Lower lobe of right lung (tissue), 2 donors: Measurements from ENCODE around the gene NFATC2. TPM values are rescaled to one million over a fixed set of nuclear protein-coding genes. Genes with fewer than 3 reads are reported as not detected.

ENCODE experiments used
- ATAC-seq, 2 donors: fragments of 200-7000 bp; cut with Tn5 transposase; one replicate each; pipeline ENCODE4 v1.9.1; 2020 to 2022; ENCODE audit warnings: mild to moderate bottlenecking in 2 of 2, moderate library complexity in 2 of 2
- DNase-seq: peaks from one replicate; pipeline ENCODE4 v3.0.0-alpha.2; 2020
- H3K27ac ChIP-seq: fragments of 200-600 bp; one replicate; pipeline ENCODE4 v1.8.0; 2022
- H3K27me3 ChIP-seq: fragments of 200-600 bp; one replicate; pipeline ENCODE4 v1.8.0; 2022; ENCODE audit warnings: low read depth
- H3K36me3 ChIP-seq: fragments of 200-600 bp; one replicate; pipeline ENCODE4 v1.8.0; 2022; ENCODE audit warnings: mild to moderate bottlenecking
- H3K4me1 ChIP-seq: fragments of 200-600 bp; one replicate; pipeline ENCODE4 v1.8.0; 2022
- H3K4me3 ChIP-seq: fragments of 200-600 bp; one replicate; pipeline ENCODE4 v1.8.0; 2022; ENCODE audit warnings: mild to moderate bottlenecking
- H3K9me3 ChIP-seq: fragments of 200-600 bp; one replicate; pipeline ENCODE4 v1.8.0; 2022
- intact Hi-C: fragments of 100-400 bp; cut with DNase I; formaldehyde crosslinking; loops from one replicate; pipeline ENCODE4 v1.11.0; 2022
- total RNA-seq: library from RNA; stranded (reverse); fragmentation: NEBNext Ultra II Directional; extraction: Animal tissue kit (Norgen Biotek cat#: 25700); gene quantifications from one replicate; pipeline ENCODE4 v1.2.1, GENCODE V29; 2021
- TF ChIP-seq, protein P1 (sequence below): fragments of 200-600 bp; IDR thresholded peaks from one replicate; pipeline ENCODE4 v1.8.0; 2022; ENCODE audit warnings: antibody characterized with exemption, mild to moderate bottlenecking
- donor health status: DM: no; HTN: yes; CAD: no; lungs with severe emphysema.

Gene NFATC2
- total RNA-seq, 1 donor from 2014 or later: 6.6 TPM

DNA sequence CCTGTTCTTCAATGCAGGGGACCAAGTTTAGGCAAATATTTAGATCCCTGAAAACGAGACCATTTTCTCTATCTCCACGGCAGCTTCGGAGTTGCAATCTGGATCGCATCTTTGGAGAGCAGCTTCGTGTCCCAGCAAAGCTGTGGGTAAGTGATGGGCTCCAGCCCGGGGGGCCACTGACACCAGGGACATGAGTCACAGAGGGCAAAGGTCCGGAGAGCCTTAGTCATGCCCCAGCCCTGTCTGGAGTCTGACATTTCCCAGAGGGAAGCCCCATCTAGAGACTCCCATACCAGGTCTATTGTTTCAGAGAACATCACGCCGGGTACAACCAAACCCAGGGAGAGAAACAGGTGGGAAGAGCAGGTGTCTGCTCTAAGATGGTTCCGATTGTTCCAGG lies 95.9 kb downstream of the NFATC2 start:
- H3K9me3 ChIP-seq: no peaks in the 10 kb centered on the region
- H3K36me3 ChIP-seq: no peaks in the 10 kb centered on the region
- TF ChIP-seq, protein P1, sequence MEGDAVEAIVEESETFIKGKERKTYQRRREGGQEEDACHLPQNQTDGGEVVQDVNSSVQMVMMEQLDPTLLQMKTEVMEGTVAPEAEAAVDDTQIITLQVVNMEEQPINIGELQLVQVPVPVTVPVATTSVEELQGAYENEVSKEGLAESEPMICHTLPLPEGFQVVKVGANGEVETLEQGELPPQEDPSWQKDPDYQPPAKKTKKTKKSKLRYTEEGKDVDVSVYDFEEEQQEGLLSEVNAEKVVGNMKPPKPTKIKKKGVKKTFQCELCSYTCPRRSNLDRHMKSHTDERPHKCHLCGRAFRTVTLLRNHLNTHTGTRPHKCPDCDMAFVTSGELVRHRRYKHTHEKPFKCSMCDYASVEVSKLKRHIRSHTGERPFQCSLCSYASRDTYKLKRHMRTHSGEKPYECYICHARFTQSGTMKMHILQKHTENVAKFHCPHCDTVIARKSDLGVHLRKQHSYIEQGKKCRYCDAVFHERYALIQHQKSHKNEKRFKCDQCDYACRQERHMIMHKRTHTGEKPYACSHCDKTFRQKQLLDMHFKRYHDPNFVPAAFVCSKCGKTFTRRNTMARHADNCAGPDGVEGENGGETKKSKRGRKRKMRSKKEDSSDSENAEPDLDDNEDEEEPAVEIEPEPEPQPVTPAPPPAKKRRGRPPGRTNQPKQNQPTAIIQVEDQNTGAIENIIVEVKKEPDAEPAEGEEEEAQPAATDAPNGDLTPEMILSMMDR: no peak
- intact Hi-C loops: no loop called here
- ATAC-seq (peak; percentile 25 to 55), DNase-seq (no peak)
- no peaks in the 10 kb centered on the region for H3K27me3 ChIP-seq
- no peak overlapping the region for H3K27ac ChIP-seq
- H3K4me3 ChIP-seq: no peak overlapping the region
- no peaks in the 10 kb centered on the region for H3K4me1 ChIP-seq

DNA sequence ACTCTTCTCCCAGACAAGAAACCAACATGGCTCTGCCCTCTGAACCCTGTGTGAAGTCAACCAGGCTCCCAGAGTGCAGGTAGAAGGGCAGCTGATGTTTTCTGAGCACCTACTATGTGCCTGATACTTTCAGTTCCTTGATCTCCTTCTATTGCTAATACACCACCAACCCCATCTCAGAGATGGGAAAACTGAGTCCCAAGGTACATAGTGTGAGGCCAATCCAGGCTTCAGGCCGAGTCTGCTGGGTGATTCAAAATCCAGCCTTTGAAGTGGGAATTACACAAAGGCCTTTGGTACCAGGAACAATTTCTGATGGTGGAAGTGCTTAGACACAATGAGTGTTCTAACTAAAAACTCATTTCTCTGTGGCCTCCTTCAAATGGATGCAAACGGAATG lies 96.3 kb downstream of the NFATC2 start:
- Histone ChIP-seq H3K36me3 (no peaks in the 10 kb centered on the region), H3K4me3 (no peak overlapping the region), H3K4me1 (no peaks in the 10 kb centered on the region), H3K9me3 (no peaks in the 10 kb centered on the region), H3K27me3 (no peaks in the 10 kb centered on the region), H3K27ac (no peak overlapping the region)
- TF ChIP-seq, protein P1: no peak
- ATAC-seq (no peak), DNase-seq (no peak)
- intact Hi-C loops: no loop called here

DNA sequence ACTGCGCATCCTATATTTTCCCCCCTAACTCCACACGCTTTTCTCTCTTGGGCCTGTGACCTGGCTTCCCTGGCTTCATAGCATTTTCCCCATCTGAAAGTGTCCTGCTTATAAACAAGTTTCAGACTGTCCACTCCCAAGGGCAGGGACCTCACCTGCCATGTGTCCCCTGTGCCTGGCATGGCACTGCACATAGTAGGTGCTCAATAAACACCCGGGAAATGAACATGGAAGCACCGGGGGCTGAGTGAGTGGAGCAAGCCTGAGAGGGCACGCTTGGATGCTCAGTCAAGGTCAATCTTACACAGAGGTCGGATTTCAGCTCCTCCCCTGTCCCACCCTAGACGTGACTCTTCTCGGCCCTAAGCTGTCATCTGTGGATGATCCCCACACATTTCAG lies 96.9 kb downstream of the NFATC2 start:
- DNase-seq (no peak), ATAC-seq (no peak)
- no peaks in the 10 kb centered on the region for H3K27me3 ChIP-seq
- H3K4me3 ChIP-seq: no peak overlapping the region
- TF ChIP-seq, protein P1: no peak
- H3K36me3 ChIP-seq: no peaks in the 10 kb centered on the region
- intact Hi-C loops: no loop called here
- no peaks in the 10 kb centered on the region for H3K9me3 ChIP-seq
- H3K27ac ChIP-seq: no peak overlapping the region
- H3K4me1 ChIP-seq: no peaks in the 10 kb centered on the region

DNA sequence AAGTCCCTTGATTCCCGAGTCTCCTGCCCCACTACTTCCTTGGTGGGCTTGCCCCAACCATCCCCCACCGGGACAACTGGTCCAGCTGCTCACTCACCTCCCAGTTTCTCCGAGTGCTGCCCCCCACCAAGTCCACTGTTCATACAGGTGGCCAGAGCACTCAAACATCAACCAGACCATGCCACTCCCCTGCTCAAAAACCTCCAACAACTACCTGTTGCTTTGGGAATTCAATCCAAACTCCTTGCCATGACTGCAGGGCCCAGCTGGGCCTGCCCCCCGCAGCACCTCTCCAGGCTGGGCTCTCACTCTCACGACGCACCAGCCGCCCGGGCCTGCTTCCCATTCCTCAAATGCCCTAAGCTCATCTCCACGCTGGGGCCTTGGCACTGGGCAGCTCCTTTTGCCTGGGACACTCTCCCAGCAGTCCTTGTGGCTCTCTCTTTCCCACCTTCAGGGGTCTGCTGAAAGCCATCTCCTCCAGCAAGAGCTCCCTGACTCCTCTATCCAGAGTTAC lies 97.5 kb downstream of the NFATC2 start:
- intact Hi-C loops: no loop called here
- TF ChIP-seq, protein P1: no peak
- DNase-seq: no peak
- Histone ChIP-seq H3K4me3 (no peak overlapping the region), H3K27me3 (no peaks in the 10 kb centered on the region), H3K4me1 (no peaks in the 10 kb centered on the region), H3K9me3 (no peaks in the 10 kb centered on the region), H3K36me3 (no peaks in the 10 kb centered on the region), H3K27ac (no peak overlapping the region)
- no peak for ATAC-seq

GRCh38 chr20:51444467-51444866 lies 98.1 kb downstream of the NFATC2 start:
- intact Hi-C loops: no loop called here
- no peaks in the 10 kb centered on the region for H3K36me3 ChIP-seq
- no peaks in the 10 kb centered on the region for H3K27me3 ChIP-seq
- ATAC-seq (no peak), DNase-seq (no peak)
- H3K9me3 ChIP-seq: no peaks in the 10 kb centered on the region
- H3K4me1 ChIP-seq: no peaks in the 10 kb centered on the region
- no peak overlapping the region for H3K4me3 ChIP-seq
- H3K27ac ChIP-seq: no peak overlapping the region
- TF ChIP-seq, protein P1: no peak

DNA sequence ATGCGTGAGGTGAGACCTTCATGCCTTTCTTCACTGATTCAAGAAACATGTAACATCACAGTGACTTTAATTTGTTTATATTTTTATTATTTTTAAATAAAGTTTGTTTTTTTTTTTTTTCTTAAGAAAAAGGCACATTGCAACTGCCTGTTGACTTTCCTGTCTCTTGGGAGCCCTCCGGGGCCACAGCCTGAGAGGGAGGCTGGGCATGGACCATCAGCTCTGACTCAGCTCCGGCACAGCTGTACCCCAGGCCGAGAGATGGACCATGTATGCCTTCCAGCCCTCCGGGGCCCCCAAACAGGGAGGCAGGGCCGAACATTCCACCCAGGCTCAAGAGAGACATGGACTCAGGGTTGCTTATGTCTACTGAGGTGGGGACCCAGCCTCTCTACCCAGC lies 99.9 kb downstream of the NFATC2 start:
- intact Hi-C loops: no loop called here
- Histone ChIP-seq H3K4me1 (no peaks in the 10 kb centered on the region), H3K27me3 (no peaks in the 10 kb centered on the region), H3K9me3 (no peaks in the 10 kb centered on the region), H3K4me3 (no peak overlapping the region), H3K36me3 (no peaks in the 10 kb centered on the region), H3K27ac (no peak overlapping the region)
- TF ChIP-seq, protein P1: no peak
- DNase-seq (no peak), ATAC-seq (no peak)
